H9 (cell line): ENCODE results near the gene CDK5. TPM values are rescaled to one million over a fixed set of nuclear protein-coding genes. Genes with fewer than 3 reads are reported as not detected.
A peak's percentile ranks its signal among the peaks of the same experiment; 100 is the strongest.

Experiments
- DNase-seq: peaks from one replicate; pipeline ENCODE4 v3.0.0-alpha.2; 2017
- H2AFZ ChIP-seq: one replicate; pipeline ENCODE4 v1.6.1; 2013; ENCODE audit warnings: mild to moderate bottlenecking, low read length, control low read depth, moderate library complexity
- H2AK5ac ChIP-seq: 2 replicates; pipeline ENCODE4 v1.6.1; 2013; ENCODE audit warnings: low read length, control low read depth, mixed read lengths; ENCODE audit not compliant: insufficient read length
- H2BK120ac ChIP-seq: one replicate; pipeline ENCODE4 v1.6.1; 2013; ENCODE audit warnings: low read depth, mild to moderate bottlenecking, low read length, control low read depth, inconsistent platforms; ENCODE audit not compliant: poor library complexity, severe bottlenecking
- H2BK12ac ChIP-seq: 2 replicates; pipeline ENCODE4 v1.6.1; 2013; ENCODE audit warnings: low read length, control low read depth, mixed read lengths, low read depth; ENCODE audit not compliant: insufficient read length
- H2BK15ac ChIP-seq: 2 replicates; pipeline ENCODE4 v1.6.1; 2013; ENCODE audit warnings: low read depth, low read length, control low read depth
- H2BK20ac ChIP-seq: one replicate; pipeline ENCODE4 v1.6.1; 2013; ENCODE audit warnings: low read depth, mild to moderate bottlenecking, low read length, control low read depth, inconsistent platforms; ENCODE audit not compliant: poor library complexity, severe bottlenecking
- H2BK5ac ChIP-seq: 2 replicates; pipeline ENCODE4 v1.6.1; 2013; ENCODE audit warnings: low read length, control low read depth, mixed read lengths; ENCODE audit not compliant: insufficient read length
- H3K14ac ChIP-seq: 2 replicates; pipeline ENCODE4 v1.6.1; 2013; ENCODE audit warnings: low read length, control low read depth; ENCODE audit not compliant: insufficient read depth
- H3K18ac ChIP-seq: 2 replicates; pipeline ENCODE4 v1.6.1; 2013; ENCODE audit warnings: low read depth, mild to moderate bottlenecking, mixed read lengths, low read length, control low read depth; ENCODE audit not compliant: insufficient read length
- H3K23ac ChIP-seq: 2 replicates; pipeline ENCODE4 v1.6.1; 2013; ENCODE audit warnings: low read length, control low read depth, mixed read lengths, low read depth; ENCODE audit not compliant: insufficient read length
- H3K23me2 ChIP-seq: 2 replicates; pipeline ENCODE4 v1.6.1; 2013; ENCODE audit warnings: low read depth, mild to moderate bottlenecking, mixed read lengths, low read length, control low read depth; ENCODE audit not compliant: insufficient read length, poor library complexity, severe bottlenecking
- H3K27ac ChIP-seq: 2 replicates; pipeline ENCODE4 v1.5.1; 2013; ENCODE audit warnings: low read length, control low read depth, mixed read lengths, low read depth; ENCODE audit not compliant: insufficient read length
- H3K27me3 ChIP-seq: 2 replicates; pipeline ENCODE4 v1.6.1; 2013; ENCODE audit warnings: low read length, control low read depth, inconsistent platforms; ENCODE audit not compliant: insufficient read depth
- H3K4ac ChIP-seq: 2 replicates; pipeline ENCODE4 v1.6.1; 2013; ENCODE audit warnings: low read depth, mild to moderate bottlenecking, control low read depth, inconsistent platforms, low read length, moderate library complexity
- H3K4me1 ChIP-seq: 2 replicates; pipeline ENCODE4 v1.6.1; 2013; ENCODE audit warnings: low read length, control low read depth, inconsistent platforms; ENCODE audit not compliant: insufficient read depth
- H3K4me2 ChIP-seq: 2 replicates; pipeline ENCODE4 v1.6.1; 2013; ENCODE audit warnings: low read length, control low read depth, mixed read lengths; ENCODE audit not compliant: insufficient read length, insufficient read depth
- H3K56ac ChIP-seq: 2 replicates; pipeline ENCODE4 v1.6.1; 2013; ENCODE audit warnings: low read depth, mild to moderate bottlenecking, mixed read lengths, low read length, control low read depth; ENCODE audit not compliant: insufficient read length
- H3K79me1 ChIP-seq: 2 replicates; pipeline ENCODE4 v1.6.1; 2013; ENCODE audit warnings: low read depth, mild to moderate bottlenecking, moderate library complexity, low read length, control low read depth, inconsistent platforms; ENCODE audit not compliant: insufficient read depth, poor library complexity, severe bottlenecking
- H3K79me2 ChIP-seq: 2 replicates; pipeline ENCODE4 v1.6.1; 2013; ENCODE audit warnings: low read length, control low read depth, inconsistent platforms; ENCODE audit not compliant: insufficient read depth
- H3K9ac ChIP-seq: 2 replicates; pipeline ENCODE4 v1.6.1; 2013; ENCODE audit warnings: low read length, control low read depth, mixed read lengths; ENCODE audit not compliant: insufficient read length; ENCODE audit errors: extremely low read depth
- H3K9me3 ChIP-seq: one replicate; pipeline ENCODE4 v1.6.1; 2013; ENCODE audit warnings: low read depth, low read length, inconsistent platforms; ENCODE audit not compliant: control insufficient read depth
- H3T11ph ChIP-seq: one replicate; pipeline ENCODE4 v1.6.1; 2013; ENCODE audit warnings: mild to moderate bottlenecking, low read length, control low read depth, inconsistent platforms
- H4K20me1 ChIP-seq: one replicate; pipeline ENCODE4 v1.6.1; 2013; ENCODE audit not compliant: control insufficient read depth, insufficient read length, insufficient read depth
- H4K5ac ChIP-seq: 2 replicates; pipeline ENCODE4 v1.6.1; 2013; ENCODE audit warnings: low read depth, mild to moderate bottlenecking, mixed read lengths, low read length, control low read depth; ENCODE audit not compliant: insufficient read length
- H4K8ac ChIP-seq: replicated peaks from 2 replicates; pipeline ENCODE4 v1.6.1; 2013; ENCODE audit warnings: low read length, control low read depth, mixed read lengths, low read depth; ENCODE audit not compliant: insufficient read length
- H4K91ac ChIP-seq: 2 replicates; pipeline ENCODE4 v1.6.1; 2013; ENCODE audit warnings: low read depth, mild to moderate bottlenecking, moderate library complexity, mixed read lengths, low read length, control low read depth; ENCODE audit not compliant: insufficient read length
- H3K27ac Mint-ChIP-seq, 3 experiments: 2 replicates in 2 of 3; 3 replicates in 1 of 3; pipeline ENCODE4 v1.8.0; 2020 to 2021; ENCODE audit warnings: mixed read lengths in 3 of 3, mild to moderate bottlenecking in 1 of 3, moderate library complexity in 1 of 3
- H3K27me3 Mint-ChIP-seq: 2 replicates; pipeline ENCODE4 v1.8.0; 2021; ENCODE audit warnings: low read depth, mild to moderate bottlenecking, moderate library complexity, mixed read lengths
- H3K36me3 Mint-ChIP-seq, 3 experiments: 2 replicates in 2 of 3; 3 replicates in 1 of 3; pipeline ENCODE4 v1.8.0; 2020 to 2021; ENCODE audit warnings: low read depth in 3 of 3, mixed read lengths in 3 of 3; ENCODE audit not compliant: insufficient read depth in 1 of 3
- H3K4me1 Mint-ChIP-seq, 2 experiments: 2 replicates each; pipeline ENCODE4 v1.8.0; 2020; ENCODE audit warnings: mixed read lengths in 2 of 2
- H3K4me3 Mint-ChIP-seq, 2 experiments: 2 replicates in 1 of 2; 3 replicates in 1 of 2; pipeline ENCODE4 v1.8.0; 2020 to 2021; ENCODE audit warnings: mild to moderate bottlenecking in 2 of 2, mixed read lengths in 2 of 2, moderate library complexity in 1 of 2
- H3K9me3 Mint-ChIP-seq, 2 experiments: 2 replicates in 1 of 2; 3 replicates in 1 of 2; pipeline ENCODE4 v1.8.0; 2020; ENCODE audit warnings: mild to moderate bottlenecking in 2 of 2, mixed read lengths in 2 of 2, moderate library complexity in 1 of 2
- CTCF ChIP-seq: fragments of 200-600 bp; sonication (generic); conservative IDR thresholded peaks from 3 replicates; pipeline ENCODE4 v1.8.0; 2021; ENCODE audit warnings: antibody characterized with exemption, mild to moderate bottlenecking
- whole genome bisulfite sequencing: extraction: QIAGEN DNeasy Blood & Tissue Kit; methylation state at CpG from one replicate; pipeline ENCODE4 v1.1.7; 2013; ENCODE audit warnings: missing lambda C conversion rate, low lambda C conversion rate, mixed read lengths; ENCODE audit not compliant: insufficient read length; ENCODE audit errors: extremely low coverage; 5-methylcytosine and 5-hydroxymethylcytosine counted together
- total RNA-seq: library from RNA; stranded (reverse); gene quantifications from 2 replicates; pipeline ENCODE4 v1.2.1, GENCODE V29; 2021

Gene CDK5
- total RNA-seq, 1 experiment from 2014 or later, result 19.9 TPM

DNA sequence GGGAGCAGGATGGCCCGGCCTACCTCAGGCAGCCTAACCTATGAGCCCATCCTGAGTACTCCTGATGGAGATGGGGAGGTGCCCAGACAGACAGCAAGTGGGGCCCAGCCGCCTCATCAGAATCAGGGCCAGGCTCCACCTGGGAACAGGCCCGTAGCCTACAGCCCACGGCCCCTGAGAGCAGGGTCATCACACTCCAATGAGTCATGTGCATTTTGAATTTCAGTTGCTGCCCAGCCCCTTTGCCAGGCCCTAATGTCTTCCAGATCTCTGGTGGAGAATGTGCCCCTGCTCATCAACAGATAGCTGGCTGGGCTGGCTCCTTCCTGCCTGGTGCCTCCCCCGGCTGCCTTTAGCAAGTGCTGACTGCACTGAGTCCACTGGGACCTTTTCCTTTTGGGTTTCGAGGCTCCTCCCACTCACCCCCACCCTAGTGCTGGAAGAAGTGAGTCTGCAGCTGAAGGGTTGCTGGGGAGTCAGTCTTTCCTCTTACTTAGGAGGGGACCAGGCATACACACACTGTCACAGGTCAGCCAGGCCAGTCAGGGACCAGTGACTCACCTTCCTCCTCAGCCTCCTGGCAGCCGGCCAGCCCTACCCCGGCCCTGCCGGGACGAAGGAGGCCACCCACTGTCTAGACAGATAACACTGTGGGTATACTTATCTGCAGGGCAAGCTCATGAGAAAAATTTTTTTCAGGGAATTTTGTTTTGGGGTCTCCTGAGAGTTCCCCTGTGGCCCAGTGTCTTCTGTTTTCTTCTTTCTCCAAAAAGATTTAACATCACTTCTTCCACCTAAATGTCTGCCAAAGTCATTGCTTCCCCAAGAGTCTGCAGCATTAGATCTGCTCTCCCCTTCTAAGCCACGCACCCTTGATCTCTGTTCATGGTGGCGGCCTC is 18.5 kb downstream of the CDK5 start:
- no peak overlapping the region for H4K5ac ChIP-seq
- no peaks in the 10 kb centered on the region for H3K23me2 ChIP-seq
- no peaks in the 10 kb centered on the region for H3K79me2 ChIP-seq
- H2BK5ac ChIP-seq, result no peak overlapping the region
- H2BK120ac ChIP-seq, result no peak overlapping the region
- no peak overlapping the region for H3K4ac ChIP-seq
- DNase-seq, result no peak
- TF ChIP-seq CTCF, result no peak
- peaks cover 0 to 8% (median 4%) of the 10 kb centered on the region in 3 experiments; a peak in 4 of 7 replicates for H3K36me3 Mint-ChIP-seq
- H3K18ac ChIP-seq, result no peak overlapping the region
- no peak overlapping the region for H4K8ac ChIP-seq
- no peak overlapping the region for H2BK12ac ChIP-seq
- no peak overlapping the region for H4K91ac ChIP-seq
- no peak overlapping the region for H3K23ac ChIP-seq
- no peak overlapping the region for H3T11ph ChIP-seq
- H4K20me1 ChIP-seq, result no peaks in the 10 kb centered on the region
- H2BK20ac ChIP-seq, result no peak overlapping the region
- H3K27me3 ChIP-seq, result no peaks in the 10 kb centered on the region
- H3K27ac Mint-ChIP-seq, result peak overlapping the region; percentile 18 to 53 (median 40); a peak in 1 of 7 replicates
- H3K27me3 Mint-ChIP-seq, result peaks cover 5% of the 10 kb centered on the region
- H3K27ac ChIP-seq, result no peak overlapping the region
- no peaks in the 10 kb centered on the region for H3K79me1 ChIP-seq
- H3K4me2 ChIP-seq, result no peak overlapping the region
- WGBS, result no CpG with 5 or more reads among the region's 12 CpGs
- no peak overlapping the region for H3K14ac ChIP-seq
- no peak overlapping the region for H3K56ac ChIP-seq
- no peak overlapping the region; a peak in 1 of 5 replicates for H3K4me3 Mint-ChIP-seq
- peaks cover 2% of the 10 kb centered on the region in 2 experiments; a peak in 1 of 4 replicates for H3K4me1 Mint-ChIP-seq
- H2AFZ ChIP-seq, result no peak overlapping the region
- no peaks in the 10 kb centered on the region for H3K9me3 ChIP-seq
- H3K9ac ChIP-seq, result no peak overlapping the region
- no peaks in the 10 kb centered on the region for H3K4me1 ChIP-seq
- no peaks in the 10 kb centered on the region; a peak in 1 of 5 replicates for H3K9me3 Mint-ChIP-seq
- H2BK15ac ChIP-seq, result no peak overlapping the region
- H2AK5ac ChIP-seq, result no peak overlapping the region
